ENCODE measurements around the gene EHD4. TPM values are rescaled to one million over a fixed set of nuclear protein-coding genes. Genes with fewer than 3 reads are reported as not detected.

The EHD4 gene
- polyA plus RNA-seq, 2 of the 4 experiments (the other 2 are of a cell fraction), result 8.2 to 9.0 TPM

DNA sequence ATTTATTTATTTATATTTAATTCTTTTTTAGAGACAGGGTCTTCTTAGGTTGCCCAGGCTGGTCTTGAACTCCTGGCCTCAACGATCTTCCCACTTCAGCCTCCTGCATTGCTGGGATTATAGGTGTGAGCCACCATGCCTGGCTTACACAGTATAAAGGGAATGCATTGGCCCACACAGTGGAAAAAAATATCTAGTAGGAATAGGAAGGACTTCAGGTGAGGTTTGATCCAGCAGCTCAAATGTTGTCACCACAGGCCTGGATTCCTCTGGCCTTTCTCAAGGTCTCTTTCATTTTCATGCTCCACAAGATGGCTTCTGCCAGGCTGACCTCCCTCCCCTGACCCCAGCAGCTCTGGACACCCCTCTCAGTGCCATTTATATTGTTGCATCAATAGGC is 76.4 kb downstream of the EHD4 start:
- H3K9me3 ChIP-seq, result no peaks in the 10 kb centered on the region
- ATAC-seq (no peak), DNase-seq (ENCODE audit: low read depth in 1 of 2, low spot score in 1 of 2) (no peak), FAIRE-seq (no peak)
- peaks cover 11% of the 10 kb centered on the region; the same call in 2 of the 3 replicates for H3K4me1 ChIP-seq
- ChIA-PET CTCF (interaction anchor here (0.9 to 4.8 kb wide), 2 partner anchors 8 to 123 kb away, joined by 3 to 25 read pairs; no protein-coding TSS in a partner anchor), POLR2A (no interaction called here)
- H3K4me2 ChIP-seq, result no peak overlapping the region
- H3K27ac ChIP-seq, result no peak overlapping the region
- TF ChIP-seq ZSCAN20 (CRISPR knock-in tag; IDR thresholded peaks at IDR 0.05) (no peak), TFCP2L1 (CRISPR knock-in tag; IDR thresholded peaks at IDR 0.05) (no peak), PHF8 (IDR thresholded peaks at IDR 0.05; ENCODE audit: borderline replicate concordance, low read depth) (no peak), CHD4 (IDR thresholded peaks at IDR 0.05; ENCODE audit: borderline replicate concordance) (no peak), NPAS2 (CRISPR knock-in tag; IDR thresholded peaks at IDR 0.05; ENCODE audit: borderline replicate concordance) (no peak), POLR2A (IDR thresholded peaks at IDR 0.05; ENCODE audit: low read length) (no peak), HOXA7 (CRISPR knock-in tag; IDR thresholded peaks at IDR 0.05) (no peak), RAD21 (conservative IDR thresholded peaks at IDR 0.05 in 1 of 2, IDR thresholded peaks at IDR 0.05 in 1 of 2) (no peak), EHF (CRISPR knock-in tag; IDR thresholded peaks at IDR 0.05) (no peak), KDM1A (IDR thresholded peaks at IDR 0.05; ENCODE audit: low read depth) (no peak)
- TF ChIP-seq, protein P1, sequence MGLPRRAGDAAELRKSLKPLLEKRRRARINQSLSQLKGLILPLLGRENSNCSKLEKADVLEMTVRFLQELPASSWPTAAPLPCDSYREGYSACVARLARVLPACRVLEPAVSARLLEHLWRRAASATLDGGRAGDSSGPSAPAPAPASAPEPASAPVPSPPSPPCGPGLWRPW (IDR thresholded peaks at IDR 0.05), result no peak
- WGBS (ENCODE audit: missing lambda C conversion rate), result 85% methylated on average over 1 of the region's 1 CpG
- no peak overlapping the region for H3K4me3 ChIP-seq

DNA sequence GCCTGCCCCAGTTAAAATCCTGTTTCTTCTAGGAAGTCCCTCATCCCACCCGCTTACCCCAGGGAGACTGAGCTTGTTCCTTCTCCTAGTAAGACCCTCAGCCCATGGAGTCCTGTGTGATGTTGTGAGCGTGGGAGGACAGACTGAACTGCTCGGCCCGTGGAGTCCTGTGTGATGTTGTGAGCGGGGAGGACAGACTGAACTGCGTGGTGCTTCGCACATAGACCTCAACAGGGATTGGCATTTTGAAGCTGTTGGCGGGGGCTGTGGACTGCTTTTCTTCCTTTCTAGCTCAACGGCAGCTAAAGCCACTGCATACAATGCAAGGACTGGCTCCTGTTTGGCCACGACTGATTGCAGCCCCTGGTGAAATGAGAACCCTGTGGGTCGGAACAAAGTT is 76.9 kb downstream of the EHD4 start:
- no peak for ATAC-seq
- Histone ChIP-seq H3K4me1 (peaks cover 11% of the 10 kb centered on the region; the same call in 2 of the 3 replicates), H3K27ac (peak overlapping the region in 1 of 2 experiments; percentile 76; a peak in 1 of 6 replicates), H3K4me2 (no peak overlapping the region), H3K9me3 (no peaks in the 10 kb centered on the region), H3K4me3 (no peak overlapping the region)
- TF ChIP-seq JUN (IDR thresholded peaks at IDR 0.05) (no peak), HEYL (CRISPR knock-in tag; IDR thresholded peaks at IDR 0.05) (no peak), RFX5 (IDR thresholded peaks at IDR 0.05) (no peak), CEBPB (IDR thresholded peaks at IDR 0.05) (no peak), SMC3 (IDR thresholded peaks at IDR 0.05) (no peak)
- DNase-seq (ENCODE audit: low read depth in 1 of 2, low spot score in 1 of 2), result no peak
- FAIRE-seq, result no peak
- 97% methylated on average over 11 of the region's 11 CpGs for WGBS (ENCODE audit: missing lambda C conversion rate)
- ChIA-PET CTCF (interaction anchor here (0.9 to 4.8 kb wide), 3 partner anchors 9 to 162 kb away, joined by 3 to 25 read pairs (median 3); no protein-coding TSS in a partner anchor), POLR2A (interaction anchor here (0.6 kb wide), 1 partner anchor 41 kb away, joined by 4 read pairs; no protein-coding TSS in a partner anchor)

DNA sequence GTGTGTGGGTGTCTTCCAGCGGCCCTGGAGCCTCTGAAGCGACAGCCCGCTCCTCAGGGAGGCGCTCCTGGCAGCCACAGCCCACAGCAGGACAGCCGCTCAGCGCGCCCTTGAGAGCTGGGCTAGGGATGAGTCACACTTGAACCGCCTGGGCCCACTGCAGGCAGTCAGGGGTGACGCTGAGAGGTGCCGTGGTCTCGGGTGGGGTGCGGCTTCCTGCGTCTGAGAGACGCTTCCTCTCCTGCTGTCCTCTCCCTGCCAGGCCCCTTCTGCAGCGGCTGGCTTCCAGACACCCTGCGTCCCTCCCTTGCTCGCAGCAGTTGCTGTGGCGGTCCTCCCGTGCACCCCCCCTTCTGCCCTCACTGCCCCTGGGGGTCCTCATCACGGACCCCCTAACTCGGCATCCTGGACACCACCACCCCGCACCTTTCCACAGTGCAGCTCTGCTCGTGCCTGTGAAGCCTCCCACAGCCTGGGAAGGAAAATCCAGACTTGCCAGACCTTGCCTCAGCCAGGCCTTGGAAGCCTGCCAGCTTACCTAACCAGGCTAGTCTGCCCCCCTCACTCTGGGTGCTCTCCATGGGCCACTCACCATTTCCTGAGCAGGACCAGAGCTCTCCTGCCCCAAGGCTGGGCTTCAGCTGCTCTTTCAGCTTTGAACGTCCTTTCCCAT is 77.4 kb downstream of the EHD4 start:
- Histone ChIP-seq H3K4me2 (0 out of 3 replicates have a peak overlapping the region, but pooled peaks have one; percentile 30), H3K9me3 (no peaks in the 10 kb centered on the region), H3K4me1 (peaks cover 11% of the 10 kb centered on the region; the same call in 2 of the 3 replicates), H3K27ac (peak overlapping the region; percentile 55 to 76; a peak in 4 of 6 replicates), H3K4me3 (no peak overlapping the region)
- CTCF ChIA-PET, result interaction anchor here (0.9 to 4.8 kb wide), 3 partner anchors 9 to 162 kb away, joined by 3 to 25 read pairs (median 3); no protein-coding TSS in a partner anchor
- 91% methylated on average over 5 of the region's 24 CpGs for WGBS (ENCODE audit: missing lambda C conversion rate)
- FAIRE-seq (no peak), ATAC-seq (peak; percentile 41 to 67; a peak in 3 of 6 replicates), DNase-seq (ENCODE audit: low read depth in 1 of 2, low spot score in 1 of 2) (peak in 1 of 2 experiments; percentile 13)
- POLR2A ChIA-PET, result interaction anchor here (0.6 kb wide), 1 partner anchor 42 kb away, joined by 4 read pairs; no protein-coding TSS in a partner anchor
- TF ChIP-seq, protein P2, sequence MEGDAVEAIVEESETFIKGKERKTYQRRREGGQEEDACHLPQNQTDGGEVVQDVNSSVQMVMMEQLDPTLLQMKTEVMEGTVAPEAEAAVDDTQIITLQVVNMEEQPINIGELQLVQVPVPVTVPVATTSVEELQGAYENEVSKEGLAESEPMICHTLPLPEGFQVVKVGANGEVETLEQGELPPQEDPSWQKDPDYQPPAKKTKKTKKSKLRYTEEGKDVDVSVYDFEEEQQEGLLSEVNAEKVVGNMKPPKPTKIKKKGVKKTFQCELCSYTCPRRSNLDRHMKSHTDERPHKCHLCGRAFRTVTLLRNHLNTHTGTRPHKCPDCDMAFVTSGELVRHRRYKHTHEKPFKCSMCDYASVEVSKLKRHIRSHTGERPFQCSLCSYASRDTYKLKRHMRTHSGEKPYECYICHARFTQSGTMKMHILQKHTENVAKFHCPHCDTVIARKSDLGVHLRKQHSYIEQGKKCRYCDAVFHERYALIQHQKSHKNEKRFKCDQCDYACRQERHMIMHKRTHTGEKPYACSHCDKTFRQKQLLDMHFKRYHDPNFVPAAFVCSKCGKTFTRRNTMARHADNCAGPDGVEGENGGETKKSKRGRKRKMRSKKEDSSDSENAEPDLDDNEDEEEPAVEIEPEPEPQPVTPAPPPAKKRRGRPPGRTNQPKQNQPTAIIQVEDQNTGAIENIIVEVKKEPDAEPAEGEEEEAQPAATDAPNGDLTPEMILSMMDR (IDR thresholded peaks at IDR 0.05), result no peak
- no peak for TF ChIP-seq HOXA7 (CRISPR knock-in tag; IDR thresholded peaks at IDR 0.05)
- TF ChIP-seq, protein P3, sequence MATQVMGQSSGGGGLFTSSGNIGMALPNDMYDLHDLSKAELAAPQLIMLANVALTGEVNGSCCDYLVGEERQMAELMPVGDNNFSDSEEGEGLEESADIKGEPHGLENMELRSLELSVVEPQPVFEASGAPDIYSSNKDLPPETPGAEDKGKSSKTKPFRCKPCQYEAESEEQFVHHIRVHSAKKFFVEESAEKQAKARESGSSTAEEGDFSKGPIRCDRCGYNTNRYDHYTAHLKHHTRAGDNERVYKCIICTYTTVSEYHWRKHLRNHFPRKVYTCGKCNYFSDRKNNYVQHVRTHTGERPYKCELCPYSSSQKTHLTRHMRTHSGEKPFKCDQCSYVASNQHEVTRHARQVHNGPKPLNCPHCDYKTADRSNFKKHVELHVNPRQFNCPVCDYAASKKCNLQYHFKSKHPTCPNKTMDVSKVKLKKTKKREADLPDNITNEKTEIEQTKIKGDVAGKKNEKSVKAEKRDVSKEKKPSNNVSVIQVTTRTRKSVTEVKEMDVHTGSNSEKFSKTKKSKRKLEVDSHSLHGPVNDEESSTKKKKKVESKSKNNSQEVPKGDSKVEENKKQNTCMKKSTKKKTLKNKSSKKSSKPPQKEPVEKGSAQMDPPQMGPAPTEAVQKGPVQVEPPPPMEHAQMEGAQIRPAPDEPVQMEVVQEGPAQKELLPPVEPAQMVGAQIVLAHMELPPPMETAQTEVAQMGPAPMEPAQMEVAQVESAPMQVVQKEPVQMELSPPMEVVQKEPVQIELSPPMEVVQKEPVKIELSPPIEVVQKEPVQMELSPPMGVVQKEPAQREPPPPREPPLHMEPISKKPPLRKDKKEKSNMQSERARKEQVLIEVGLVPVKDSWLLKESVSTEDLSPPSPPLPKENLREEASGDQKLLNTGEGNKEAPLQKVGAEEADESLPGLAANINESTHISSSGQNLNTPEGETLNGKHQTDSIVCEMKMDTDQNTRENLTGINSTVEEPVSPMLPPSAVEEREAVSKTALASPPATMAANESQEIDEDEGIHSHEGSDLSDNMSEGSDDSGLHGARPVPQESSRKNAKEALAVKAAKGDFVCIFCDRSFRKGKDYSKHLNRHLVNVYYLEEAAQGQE (IDR thresholded peaks at IDR 0.05), result no peak
- TF ChIP-seq PHF8 (IDR thresholded peaks at IDR 0.05; ENCODE audit: borderline replicate concordance, low read depth), result no peak
- no peak for TF ChIP-seq RCOR1 (IDR thresholded peaks at IDR 0.05; ENCODE audit: low read depth, low read length)
- no peak for TF ChIP-seq FOSL2 (IDR thresholded peaks at IDR 0.05)
- peak; percentile 23 for TF ChIP-seq FOSL2 (CRISPR knock-in tag; IDR thresholded peaks at IDR 0.05)

All from A549 (cell line).